Vagina (tissue), 2 donors: ENCODE results near the gene PRKCE.

ENCODE experiments used
- POLR2A ChIP-seq, 2 donors: fragments of 450-650 bp; IDR thresholded peaks; one replicate each; pipeline ENCODE4 v1.6.1; 2017; ENCODE audit warnings: antibody characterized with exemption in 2 of 2, mild to moderate bottlenecking in 2 of 2, moderate library complexity in 2 of 2
- POLR2AphosphoS5 ChIP-seq, 2 donors: sonication (generic); formaldehyde crosslinking; IDR thresholded peaks; one replicate each; pipeline ENCODE4 v1.9.0; 2017; ENCODE audit warnings: antibody characterized with exemption in 2 of 2, mild to moderate bottlenecking in 2 of 2, low read depth in 1 of 2; ENCODE audit not compliant: insufficient read depth in 1 of 2

GRCh38 chr2:45713591-45713990 lies 62.1 kb downstream of the PRKCE start:
- TF ChIP-seq POLR2A (IDR thresholded peaks at IDR 0.05) (no peak), POLR2AphosphoS5 (IDR thresholded peaks at IDR 0.05; ENCODE audit: insufficient read depth in 1 of 2, low read depth in 1 of 2) (no peak)
